Hypothalamus (tissue), 51 donors: ENCODE data around the gene NFS1.
"Not testable (repeated sequence)": the region's sequence is repeated elsewhere in the genome, so short reads cannot be mapped to it uniquely, and the experiment has no call there.

Experiments used
- DNase-seq, 51 donors: peaks; one replicate each; lab custom pipeline; 2025; lab: John Stamatoyannopoulos, UW

NFS1 gene

DNA sequence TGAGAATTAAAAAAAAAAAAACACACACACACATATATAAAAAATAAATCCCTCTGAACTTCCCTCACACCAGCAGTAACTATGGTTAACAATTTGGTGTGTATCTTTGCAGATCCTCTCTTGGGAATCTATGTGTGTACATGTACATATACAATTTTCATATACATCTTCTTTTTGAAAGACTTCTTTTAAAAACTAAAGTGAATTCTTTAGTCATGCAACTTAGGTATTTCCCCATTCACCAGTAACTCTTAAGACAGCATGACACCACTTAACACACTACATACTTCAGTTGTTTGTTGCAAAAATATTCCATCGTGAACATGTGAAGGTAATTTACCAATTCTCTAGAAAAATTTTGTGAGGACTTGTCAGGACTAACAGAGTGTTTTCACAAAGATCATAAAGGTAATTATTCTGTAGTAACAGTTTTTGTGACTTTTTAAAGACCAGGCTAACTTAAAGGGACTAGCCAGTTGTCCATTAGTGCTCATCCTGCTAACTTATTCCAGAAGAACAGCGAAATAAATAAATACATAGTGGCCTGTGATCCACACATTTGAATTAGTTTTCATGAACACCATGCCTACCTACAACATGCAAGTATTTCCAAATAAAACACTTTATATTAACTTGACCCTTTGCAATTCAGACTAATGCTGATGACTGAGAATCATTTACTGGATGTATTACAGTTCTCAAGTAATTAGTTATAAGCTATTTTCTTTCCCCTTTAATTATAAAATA is 30.9 kb upstream of the NFS1 start:
- DNase-seq: no peak

DNA sequence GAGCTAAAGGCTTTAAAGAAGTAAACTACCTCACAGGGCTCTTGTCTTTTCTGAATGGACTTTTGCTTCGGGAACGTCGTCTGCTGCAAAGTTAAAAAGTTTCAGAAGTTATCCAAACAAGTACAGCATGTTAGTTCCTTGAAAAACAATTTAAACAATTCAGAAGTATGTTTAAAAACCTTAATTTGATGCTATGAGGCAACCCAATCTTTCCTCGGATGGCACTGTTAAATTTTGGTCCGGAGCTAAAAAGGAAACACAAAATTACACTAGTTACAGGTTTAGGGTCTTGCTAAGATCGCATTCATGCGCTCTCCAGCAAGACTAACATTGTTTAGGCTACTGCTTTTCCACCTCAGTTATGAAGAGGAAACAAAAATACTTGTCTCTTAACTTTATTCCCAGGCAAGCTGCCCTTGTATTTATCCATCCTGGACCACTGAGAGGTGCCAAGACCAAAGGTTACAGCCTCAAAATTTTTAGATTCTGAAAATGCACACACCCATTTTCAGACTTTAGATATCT is 30.2 kb upstream of the NFS1 start:
- DNase-seq: no peak

DNA sequence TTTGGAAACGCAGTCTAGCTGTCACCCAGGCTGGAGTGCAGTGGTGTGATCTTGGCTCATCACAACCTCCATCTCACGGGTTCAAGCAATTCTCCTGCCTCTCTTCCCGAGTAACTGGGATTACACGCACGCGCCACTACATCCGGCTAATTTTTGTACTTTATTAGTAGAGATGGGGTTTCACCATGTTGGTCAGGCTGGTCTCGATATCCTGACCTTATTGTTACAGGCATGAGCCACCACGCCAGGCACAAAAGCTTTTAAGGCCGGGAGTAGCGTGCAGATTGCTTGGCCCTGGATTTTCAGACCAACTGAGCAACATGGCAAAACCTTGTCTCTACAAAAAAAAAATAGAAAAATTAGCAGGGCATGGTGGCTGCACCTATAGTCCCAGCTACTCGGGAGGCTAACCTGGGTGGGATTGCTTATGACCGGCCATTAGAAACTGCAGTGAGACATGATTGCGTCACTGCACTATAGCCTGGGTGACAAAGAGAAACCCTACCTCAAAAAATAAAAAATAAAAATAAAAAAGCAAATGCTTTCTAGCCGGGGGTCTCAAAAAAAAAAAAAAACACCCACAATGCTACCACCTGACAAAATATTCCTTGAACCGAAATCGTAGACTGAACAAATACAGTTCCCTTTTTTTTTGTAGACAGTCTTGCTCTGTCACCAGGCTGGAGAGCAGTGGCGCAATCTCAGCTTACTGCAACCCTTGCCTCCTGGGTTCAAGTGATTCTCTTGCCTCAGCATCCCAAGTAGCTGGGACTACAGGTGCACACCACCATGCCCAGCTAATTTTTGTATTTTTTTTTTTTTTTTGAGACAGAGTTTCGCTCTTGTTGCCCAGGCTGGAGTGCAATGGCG is 27.9 kb upstream of the NFS1 start:
- no peak for DNase-seq

DNA sequence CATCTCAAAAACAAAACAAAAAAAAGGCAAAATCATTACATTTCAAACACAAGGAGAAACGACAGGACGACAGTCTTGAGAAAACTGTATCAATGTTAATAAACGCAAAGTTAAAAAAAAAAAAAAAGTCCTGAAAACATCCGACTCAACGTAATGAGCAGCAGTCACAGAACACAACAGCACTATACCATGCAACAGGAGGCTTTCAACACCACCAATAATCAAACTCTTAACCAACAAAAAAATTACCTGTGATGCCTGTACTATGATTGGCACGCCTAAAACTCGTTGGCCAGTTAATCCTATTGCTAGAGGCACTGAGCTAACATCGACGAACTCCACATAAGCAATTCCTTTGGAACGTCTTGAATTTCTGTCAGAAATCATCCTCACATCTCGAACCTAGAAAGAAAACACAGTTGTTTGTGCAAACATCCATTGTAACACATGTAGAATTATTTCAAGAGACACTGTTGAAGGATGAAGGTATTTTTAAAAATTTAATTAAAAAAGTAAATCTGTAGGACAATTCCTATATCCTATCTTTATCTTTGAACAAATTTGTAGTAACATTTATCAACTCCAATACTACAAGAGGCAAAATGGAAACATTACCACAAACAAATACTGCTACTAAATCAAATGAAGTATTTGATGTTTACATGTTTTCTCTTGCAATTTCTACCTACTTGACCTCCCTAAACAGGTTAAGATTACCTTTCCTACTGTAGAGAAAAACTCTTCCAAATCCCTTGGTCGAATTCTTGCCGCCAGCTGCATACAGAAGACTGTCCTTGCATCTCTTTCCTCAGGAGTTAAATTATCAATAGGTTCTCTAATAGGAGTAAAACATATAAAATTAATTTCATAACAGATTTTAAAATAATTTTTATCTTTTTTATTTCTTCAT is 25.4 kb upstream of the NFS1 start:
- DNase-seq: no peak

DNA sequence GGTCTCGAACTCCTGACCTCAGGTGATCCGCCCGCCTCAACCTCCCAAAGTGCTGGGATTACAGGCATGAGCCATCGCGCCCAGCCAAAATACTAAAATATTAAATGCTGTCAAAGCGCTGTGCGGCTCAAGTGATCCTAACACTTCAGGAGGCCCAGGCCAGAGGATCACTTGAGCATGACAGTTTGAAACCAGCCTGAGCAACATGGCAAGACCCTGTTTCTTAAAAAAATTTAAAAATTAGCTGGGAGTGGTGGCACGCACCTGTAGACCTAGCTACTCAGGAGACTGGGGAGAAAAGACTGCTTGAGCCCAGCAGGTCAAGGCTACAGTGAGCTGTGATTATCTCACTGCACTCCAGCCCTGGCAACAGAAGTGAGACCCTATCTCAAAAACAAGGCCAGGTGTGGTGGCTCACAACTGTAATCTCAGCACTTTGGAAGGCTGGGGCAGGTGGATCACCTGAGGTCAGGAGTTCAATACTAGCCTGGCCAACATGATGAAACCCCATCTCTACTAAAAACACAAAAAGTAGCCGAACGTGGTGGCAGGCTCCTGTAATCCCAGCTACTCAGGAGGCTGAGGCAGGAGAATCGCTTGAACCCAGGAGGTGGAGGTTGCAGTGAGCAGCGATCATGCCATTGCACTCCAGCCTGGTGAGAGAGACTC is 24.6 kb upstream of the NFS1 start:
- DNase-seq: not testable (repeated sequence)

DNA sequence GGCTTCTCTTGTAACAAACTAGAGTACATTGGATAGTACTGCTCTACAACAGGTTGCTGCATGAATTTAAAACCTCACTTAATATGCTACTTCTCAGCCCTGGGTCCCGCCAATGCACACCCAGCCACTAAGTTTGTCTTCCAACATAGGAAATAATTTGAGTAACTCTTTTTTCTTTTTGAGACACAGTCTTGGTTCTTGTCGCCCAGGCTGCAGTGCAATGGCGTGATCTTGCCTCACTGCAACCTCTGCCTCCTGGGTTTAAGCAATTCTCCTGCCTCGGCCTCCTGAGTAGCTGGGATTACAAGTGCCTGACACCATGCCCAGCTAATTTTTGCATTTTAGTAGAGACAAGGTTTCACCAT is 24.1 kb upstream of the NFS1 start:
- DNase-seq: not testable (repeated sequence)

DNA sequence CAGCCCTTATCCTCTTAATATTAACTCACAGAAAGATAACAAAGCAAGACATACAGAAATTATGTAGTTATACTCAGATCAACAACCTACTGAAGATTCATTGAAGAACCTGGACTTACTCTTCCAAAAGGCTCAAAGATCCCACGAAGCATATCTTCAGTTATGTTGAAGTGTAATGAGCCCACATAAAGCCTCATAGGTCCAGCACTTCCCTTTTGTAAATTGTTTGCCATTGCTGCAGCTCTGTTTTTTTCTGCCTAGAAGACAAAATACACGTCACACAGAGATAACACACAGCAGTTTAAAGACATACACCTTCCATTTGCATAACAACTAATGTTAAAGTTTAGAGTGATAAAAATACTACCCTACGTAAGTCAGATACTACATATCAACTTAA is 22.5 kb upstream of the NFS1 start:
- DNase-seq: no peak

DNA sequence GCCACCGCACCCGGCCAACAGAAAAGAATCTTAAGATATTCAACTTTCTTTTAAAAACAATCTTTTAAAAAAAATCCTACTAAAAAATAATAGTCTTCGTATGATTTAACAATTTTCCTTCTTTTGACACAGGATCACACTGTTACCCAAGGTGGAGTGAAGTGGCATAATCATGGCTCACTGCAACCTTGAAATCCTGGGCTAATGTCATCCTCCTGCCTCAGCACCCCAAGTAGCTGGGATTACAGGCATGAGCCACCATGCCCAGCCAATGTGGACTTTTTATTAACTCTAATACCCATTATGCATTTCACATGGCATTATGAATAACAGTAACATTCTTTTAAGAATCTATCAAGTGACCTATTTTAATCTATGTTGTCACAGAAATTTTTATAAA is 22.1 kb upstream of the NFS1 start:
- no peak for DNase-seq

DNA sequence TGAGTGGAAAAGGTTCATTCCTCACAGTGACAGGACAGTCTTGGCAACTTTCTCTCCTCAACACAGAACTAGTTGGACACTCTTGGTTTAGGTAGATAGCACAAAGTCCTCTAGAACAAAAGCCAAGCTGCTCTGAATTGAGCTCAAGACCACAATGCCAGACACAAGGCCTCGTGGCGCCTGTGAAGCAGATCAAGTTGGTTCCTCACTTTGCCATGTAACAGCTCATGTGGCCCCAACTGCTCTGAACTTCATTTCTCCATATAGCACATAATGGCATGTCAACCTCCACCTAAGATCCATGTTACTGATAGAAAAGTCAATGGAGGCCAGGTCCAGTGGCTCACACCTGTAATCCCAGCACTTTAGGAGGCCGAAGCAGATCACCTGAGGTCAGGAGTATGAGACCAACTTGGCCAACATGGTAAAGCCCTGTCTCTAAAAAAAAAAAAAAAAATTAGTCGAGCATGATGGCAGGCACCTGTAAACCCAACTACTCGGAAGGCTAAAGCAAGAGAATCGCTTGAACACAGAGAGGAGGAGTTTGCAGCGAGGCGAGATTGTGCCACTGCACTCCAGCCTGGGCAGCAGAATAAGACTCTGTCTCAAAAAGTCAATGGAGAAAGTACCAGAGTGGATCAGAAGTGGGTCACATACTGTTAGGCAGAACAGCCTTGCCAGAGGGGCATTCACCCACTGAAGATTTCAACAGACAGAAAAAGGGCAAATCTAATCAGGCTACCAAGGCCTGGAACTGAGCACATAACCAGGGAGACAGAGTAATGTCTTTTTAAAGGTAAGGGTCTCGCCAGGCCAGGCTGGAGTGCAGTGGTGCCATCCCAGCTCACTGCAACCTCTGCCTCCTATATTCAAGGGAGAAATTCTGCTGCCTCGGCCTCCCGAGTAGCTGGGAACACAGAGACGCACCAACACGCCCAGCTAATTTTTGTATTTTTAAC is 21.3 kb upstream of the NFS1 start:
- DNase-seq: no peak

DNA sequence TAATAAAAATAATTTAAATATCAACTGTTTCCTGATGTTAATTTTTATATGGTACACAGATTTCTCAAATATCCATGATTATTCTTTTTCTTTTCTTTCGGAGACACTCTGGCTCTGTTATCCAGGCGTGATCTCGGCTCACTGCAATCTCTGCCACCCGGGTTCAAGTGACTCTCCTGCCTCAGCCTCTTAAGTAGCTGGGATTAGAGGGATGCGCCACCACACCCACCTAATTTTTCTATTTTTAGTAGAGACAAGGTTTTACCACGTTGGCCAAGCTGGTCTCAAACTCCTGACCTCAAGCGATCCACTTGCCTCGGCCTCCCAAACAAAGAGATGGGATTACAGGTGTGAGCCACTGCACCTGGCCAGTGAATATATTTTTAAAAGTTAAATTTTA is 20.6 kb upstream of the NFS1 start:
- DNase-seq: no peak

DNA sequence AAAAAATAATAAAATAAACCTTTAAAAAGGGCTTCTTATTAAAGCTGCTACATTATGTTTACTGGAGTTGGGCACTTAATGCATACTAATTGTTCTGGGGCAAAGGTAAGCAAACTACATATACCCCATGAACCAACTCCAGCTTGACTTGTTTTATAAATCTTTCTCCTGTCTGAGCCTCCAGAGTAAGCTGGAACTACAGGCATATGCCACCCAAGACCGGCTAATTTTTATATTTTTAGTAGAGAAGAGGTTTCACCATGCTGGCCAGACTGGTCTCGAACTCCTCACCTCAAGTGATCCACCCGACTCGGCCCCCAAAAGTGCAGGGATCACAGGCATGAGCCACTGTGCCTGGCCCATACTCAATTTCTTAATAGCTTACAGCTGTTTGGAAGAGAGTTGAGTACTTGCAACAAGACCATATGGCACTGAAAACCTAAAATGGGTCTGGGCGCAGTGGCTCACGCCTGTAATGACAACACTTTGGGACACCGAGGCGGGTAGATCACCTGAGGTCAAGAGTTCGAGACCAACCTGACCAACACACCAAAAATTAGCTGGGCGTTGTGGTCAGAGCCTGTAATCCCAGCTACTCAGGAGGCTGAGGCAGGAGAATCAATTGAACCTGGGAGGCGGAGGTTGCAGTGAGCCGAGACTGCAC is 20.0 kb upstream of the NFS1 start:
- no peak for DNase-seq

DNA sequence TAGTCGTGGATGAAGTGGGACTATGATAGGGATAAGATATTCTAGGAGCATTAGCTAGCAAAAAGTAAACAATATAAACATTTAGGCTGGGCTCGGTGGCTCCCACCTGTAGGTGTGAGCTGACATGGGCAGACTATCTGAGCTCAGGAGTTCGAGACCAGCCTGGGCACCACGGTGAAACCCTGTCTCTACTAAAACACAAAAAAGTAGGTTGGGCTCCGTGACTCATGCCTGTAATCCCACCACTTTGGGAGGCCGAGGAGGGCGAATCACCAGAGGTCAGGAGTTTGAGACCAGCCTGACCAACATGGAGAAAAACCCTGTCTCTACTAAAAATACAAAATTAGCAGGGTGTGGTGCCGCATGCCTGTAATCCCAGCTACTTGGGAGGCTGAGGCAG is 19.2 kb upstream of the NFS1 start:
- DNase-seq: not testable (repeated sequence)

DNA sequence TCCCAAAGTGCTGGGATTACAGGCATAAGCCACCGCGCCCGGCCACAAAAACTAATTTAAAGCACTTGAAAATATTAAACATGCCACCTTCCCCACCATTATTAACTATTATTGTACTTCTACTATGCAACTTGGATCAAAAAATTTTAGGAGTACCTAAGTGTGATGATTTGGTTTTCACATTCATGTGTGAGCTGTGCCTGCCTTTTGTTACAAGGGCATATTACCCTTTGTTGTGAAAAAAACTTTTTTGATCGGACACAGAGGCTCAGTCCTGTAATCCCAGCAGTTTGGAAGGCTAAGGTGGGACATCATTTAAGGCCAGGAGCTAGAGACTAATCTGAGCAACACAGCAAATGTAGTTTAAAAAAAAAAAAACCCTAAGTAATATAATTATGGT is 17.2 kb upstream of the NFS1 start:
- no peak for DNase-seq

DNA sequence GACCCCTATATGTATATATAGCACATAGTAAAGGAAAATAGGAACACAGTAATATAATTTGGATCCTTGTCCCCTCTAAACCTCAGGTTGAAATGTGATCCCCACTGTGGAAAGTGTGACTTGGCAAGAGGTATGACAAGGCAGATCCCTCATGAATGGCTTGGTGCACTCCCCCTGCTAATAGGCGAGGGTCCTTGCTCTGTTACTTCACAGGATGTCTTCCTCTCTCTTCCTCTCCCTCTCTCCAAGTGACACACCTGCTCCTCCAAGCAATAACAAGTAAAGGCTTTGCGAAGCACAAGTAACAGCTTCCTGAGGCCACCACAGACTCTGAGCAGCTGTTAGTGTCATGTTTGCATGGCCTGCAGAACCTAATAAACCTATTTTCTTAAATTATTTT is 16.5 kb upstream of the NFS1 start:
- DNase-seq: no peak

DNA sequence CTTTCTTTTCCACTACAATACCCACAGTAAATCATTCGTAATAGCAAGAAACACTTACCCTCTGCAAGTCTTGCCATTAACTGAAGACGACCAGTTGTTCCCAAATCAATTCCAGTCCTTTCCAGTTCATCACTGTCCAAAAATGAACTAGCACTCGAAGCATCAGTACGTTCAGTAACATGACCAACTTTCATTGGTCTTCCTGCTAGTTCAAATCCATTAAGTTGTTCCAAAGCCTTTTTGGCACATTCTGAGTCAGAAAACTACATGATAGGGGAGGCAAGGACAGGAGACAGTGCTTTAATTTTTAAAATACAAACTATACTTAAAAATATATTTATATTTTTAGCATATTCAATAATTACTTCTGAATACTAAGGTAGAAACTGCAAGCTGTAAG is 15.0 kb upstream of the NFS1 start:
- no peak for DNase-seq

DNA sequence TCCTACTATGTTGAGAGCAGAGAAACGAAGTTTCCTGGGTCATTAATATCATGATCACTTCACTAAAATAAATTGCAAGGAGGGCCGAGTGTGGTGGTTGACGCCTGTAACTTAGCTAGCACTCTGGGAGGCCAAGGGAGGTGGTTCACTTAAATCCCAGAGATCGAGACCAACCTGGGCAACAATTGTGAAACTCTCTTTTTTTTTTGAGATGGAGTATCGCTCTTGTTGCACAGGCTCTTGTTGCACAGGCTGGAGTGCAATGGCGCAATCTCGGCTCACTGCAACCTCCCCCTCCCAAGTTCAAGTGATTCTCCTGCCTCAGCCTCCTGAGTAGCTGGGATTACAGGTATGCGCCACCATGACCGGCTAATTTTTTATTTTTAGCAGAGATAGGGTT is 14.0 kb upstream of the NFS1 start:
- not testable (repeated sequence) for DNase-seq

DNA sequence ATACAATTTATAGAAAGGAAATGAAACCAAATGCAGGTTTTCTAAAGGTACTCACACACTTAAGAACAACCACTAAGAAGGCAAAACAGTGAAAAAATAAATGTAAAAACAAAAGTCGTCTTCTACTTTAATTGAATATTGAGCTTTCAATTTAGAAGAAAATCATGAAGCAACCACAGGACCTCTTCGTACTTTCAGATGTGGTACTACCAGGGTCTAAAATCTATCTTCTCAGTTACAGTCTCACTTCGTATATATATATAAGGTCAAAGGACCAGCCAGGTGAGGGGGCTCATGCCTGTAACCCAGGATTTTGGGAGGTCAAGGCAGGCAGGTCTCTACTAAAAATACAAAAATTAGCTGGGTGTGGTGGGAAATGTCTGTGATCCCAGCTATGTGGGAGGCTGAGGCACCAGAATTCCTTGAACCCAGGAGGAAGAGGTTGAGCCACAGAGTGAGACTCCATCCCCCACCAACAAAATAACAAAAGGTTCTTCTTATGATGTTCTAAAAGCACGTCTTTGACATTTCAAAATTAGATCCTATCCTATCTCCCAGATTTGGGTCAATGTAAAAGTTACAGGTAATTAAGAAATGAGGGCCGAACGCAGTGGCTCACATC is 12.5 kb upstream of the NFS1 start:
- DNase-seq: no peak
